ENCODE measurements around the gene OBP2B. TPM values are rescaled to one million over a fixed set of nuclear protein-coding genes. Genes with fewer than 3 reads are reported as not detected.

The OBP2B gene
- total and polyA plus RNA-seq, 11 donors = 0.38 TPM; not detected in 10

- Histone ChIP-seq H3K27me3 (peaks cover 0 to 3% (median 0%) of the 10 kb centered on the region in 9 donors), H3K36me3 (no peaks in the 10 kb centered on the region), H3K27ac (no peak overlapping the region), H3K4me1 (peaks cover 0 to 1% (median 0%) of the 10 kb centered on the region in 12 donors), H3K4me3 (no peak overlapping the region), H3K9me3 (no peaks in the 10 kb centered on the region)
- ATAC-seq (no peak), DNase-seq (no peak)
- WGBS, 4 donors = 82 to 88% (median 86%) methylated on average over 9 to 16 of the region's 16 CpGs
- TF ChIP-seq POLR2A (IDR thresholded peaks at IDR 0.05) = no peak
- TF ChIP-seq CTCF (IDR thresholded peaks at IDR 0.05) = no peak
- intact Hi-C loops (cut with DNase I) = no loop called here
Observed at GRCh38 chr9:133246562-133246961, 37.5 kb upstream of the OBP2B start.

- ATAC-seq (no peak), DNase-seq (no peak)
- Histone ChIP-seq H3K36me3 (no peaks in the 10 kb centered on the region), H3K4me1 (peaks cover 0 to 18% (median 15%) of the 10 kb centered on the region in 12 donors), H3K4me3 (no peak overlapping the region), H3K27ac (no peak overlapping the region), H3K27me3 (no peaks in the 10 kb centered on the region), H3K9me3 (no peaks in the 10 kb centered on the region)
- TF ChIP-seq CTCF (IDR thresholded peaks at IDR 0.05) (no peak), POLR2A (IDR thresholded peaks at IDR 0.05) (no peak)
- intact Hi-C loops (cut with DNase I) = no loop called here
- 74 to 81% (median 75%) methylated on average over 8 of the region's 8 CpGs for WGBS, 4 donors
Observed at GRCh38 chr9:133242991-133243390, 33.9 kb upstream of the OBP2B start.

GRCh38 chr9:133242241-133242640 lies 33.2 kb upstream of the OBP2B start:
- DNase-seq = no peak
- Histone ChIP-seq H3K9me3 (no peaks in the 10 kb centered on the region), H3K36me3 (no peaks in the 10 kb centered on the region), H3K4me3 (no peak overlapping the region), H3K4me1 (peaks cover 0 to 22% (median 18%) of the 10 kb centered on the region in 12 donors), H3K27ac (no peak overlapping the region), H3K27me3 (no peaks in the 10 kb centered on the region)
- ATAC-seq = no peak
- TF ChIP-seq CTCF (IDR thresholded peaks at IDR 0.05) (no peak), POLR2A (IDR thresholded peaks at IDR 0.05) (no peak)
- 79 to 88% (median 83%) methylated on average over 14 of the region's 14 CpGs for WGBS, 4 donors
- intact Hi-C loops (cut with DNase I) = no loop called here

- intact Hi-C loops (cut with DNase I) = loop anchor here in 6 of 10 donors (2.0 to 10.0 kb wide), 4 partner anchors 33 to 95 kb away; partner anchors contain the start of genes ABO (in 1 of the 6) and SURF6 (in 1 of the 6)
- Histone ChIP-seq H3K36me3 (no peaks in the 10 kb centered on the region), H3K4me1 (peaks cover 0 to 30% (median 20%) of the 10 kb centered on the region in 12 donors), H3K4me3 (peak overlapping the region in 7 of 12 donors; percentile 43 to 59 (median 46)), H3K9me3 (no peaks in the 10 kb centered on the region), H3K27me3 (no peaks in the 10 kb centered on the region), H3K27ac (peak overlapping the region in 7 of 12 donors; percentile 82 to 95 (median 90))
- no peak for ATAC-seq
- DNase-seq = no peak
- 90 to 91% (median 91%) methylated on average over 17 to 18 of the region's 18 CpGs for WGBS, 4 donors
- TF ChIP-seq POLR2A (IDR thresholded peaks at IDR 0.05) (no peak), CTCF (IDR thresholded peaks at IDR 0.05) (no peak)
Observed at GRCh38 chr9:133239533-133240090, 30.6 kb upstream of the OBP2B start.

Data from heart left ventricle (tissue), 16 donors.